HG03103 (cell line): Measurements from ENCODE around the gene SLC22A4.

ENCODE experiments used
- ATAC-seq: cut with Tn5 transposase; IDR thresholded peaks from one replicate; pipeline ENCODE4 v1.9.1; 2021; ENCODE audit warnings: low read depth; ENCODE audit not compliant: unreplicated experiment

The SLC22A4 gene

DNA sequence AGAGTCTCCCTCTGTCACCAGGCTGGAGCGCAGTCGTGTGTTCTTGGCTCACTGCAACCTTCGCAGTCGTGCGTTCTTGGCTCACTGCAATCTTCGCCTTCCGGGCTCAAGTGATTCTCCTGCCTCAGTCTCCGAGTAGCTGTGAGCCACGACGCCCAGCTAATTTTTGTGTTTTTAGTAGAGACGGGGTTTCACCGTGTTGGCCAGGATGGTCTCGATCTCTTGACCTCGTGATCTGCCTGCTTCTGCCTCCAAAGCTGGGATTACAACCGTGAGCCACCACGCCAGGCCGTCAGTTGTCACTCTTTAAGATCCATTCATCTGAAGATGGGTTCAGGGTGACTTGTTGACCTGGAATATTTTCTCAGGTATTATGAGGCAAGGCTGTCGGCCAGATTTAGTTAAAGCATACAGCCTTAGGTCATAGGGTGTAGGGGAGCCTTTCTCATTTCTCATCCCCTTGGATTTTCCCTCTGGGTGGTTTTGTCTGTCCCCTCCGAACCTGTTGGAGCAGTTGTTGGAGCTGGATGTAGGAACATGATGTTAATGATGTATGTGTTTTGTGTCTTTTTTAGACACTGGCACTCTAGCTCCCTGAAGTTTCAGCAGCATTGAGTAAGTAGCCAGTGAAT, 76.9 kb downstream of the SLC22A4 start:
- no peak for ATAC-seq

DNA sequence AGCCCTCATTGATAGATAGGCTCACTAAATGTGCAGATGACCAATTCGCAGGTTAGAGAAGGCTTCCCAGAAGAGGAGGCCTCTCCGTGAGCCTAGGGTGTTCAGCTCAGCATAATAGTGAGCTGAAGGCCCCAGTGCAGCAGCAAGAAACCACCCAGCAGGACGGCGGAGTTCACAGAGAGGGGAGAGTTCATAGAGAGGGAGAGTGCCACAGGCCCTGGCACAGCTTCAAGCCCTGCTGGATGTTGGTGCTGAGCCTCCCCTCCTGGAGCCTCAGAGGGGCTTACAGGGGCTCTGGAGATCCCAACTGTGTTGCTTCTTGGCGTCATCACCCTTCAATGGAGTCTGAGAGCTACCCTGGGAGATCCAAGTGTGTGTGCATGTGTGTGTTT, 77.4 kb downstream of the SLC22A4 start:
- no peak for ATAC-seq

DNA sequence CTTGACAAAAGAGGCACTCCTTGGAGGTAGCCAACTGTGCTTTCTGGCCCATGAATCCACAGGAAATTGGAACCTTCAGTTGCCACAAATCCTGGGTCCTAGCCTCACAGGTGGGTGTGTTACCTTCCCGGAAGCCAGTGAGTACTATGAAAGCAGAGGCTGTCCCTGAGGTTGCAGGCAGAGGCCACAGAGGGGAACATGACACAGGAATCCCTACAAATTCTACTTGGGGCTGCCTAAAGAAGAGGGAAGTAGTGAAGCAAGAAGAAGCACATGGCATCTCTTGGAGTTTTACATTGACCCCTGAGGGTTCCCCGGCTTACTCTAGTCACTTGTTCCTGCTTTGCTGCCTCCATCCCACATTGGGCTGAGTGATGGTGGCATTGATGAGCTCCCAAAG, 77.9 kb downstream of the SLC22A4 start:
- ATAC-seq = no peak

DNA sequence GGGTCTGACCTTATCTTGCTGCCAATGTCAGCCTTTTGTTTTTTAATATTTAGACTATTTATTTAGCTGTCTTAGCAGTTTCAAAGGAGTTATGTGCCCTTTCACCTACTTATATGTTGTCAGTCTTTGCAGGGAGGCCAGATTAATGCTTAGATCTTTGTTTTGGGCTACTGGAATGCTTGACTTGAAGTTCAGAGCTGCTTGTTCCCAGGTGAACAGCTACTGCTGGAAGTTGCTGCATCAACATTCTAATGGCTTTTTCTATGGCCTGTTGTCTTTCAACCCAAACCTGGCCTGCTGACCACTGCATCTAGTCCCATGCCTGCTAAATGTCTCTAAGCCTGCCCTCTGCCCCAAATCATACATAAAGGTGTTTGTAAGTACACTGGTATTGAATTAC, 78.3 kb downstream of the SLC22A4 start:
- ATAC-seq = no peak

DNA sequence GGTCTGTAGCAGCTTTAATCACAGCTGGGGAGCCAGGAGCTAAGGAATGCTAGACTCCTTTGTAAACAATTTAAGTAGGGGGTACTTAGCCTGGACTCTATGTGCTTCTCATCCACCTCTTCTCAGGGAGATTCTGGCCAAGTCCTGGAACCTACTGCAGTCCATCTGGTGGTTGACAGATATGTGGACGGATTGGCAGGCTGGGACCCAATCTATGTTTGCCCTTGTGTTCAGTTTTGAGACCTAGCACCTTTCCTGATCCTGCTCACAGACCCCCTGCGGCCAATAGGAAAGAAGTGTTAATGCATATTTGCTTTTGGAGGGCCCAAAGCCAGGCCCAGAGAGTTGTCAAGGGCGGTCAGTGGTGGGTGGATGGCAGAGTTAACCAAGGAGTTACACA, 81.8 kb downstream of the SLC22A4 start:
- ATAC-seq = no peak

DNA sequence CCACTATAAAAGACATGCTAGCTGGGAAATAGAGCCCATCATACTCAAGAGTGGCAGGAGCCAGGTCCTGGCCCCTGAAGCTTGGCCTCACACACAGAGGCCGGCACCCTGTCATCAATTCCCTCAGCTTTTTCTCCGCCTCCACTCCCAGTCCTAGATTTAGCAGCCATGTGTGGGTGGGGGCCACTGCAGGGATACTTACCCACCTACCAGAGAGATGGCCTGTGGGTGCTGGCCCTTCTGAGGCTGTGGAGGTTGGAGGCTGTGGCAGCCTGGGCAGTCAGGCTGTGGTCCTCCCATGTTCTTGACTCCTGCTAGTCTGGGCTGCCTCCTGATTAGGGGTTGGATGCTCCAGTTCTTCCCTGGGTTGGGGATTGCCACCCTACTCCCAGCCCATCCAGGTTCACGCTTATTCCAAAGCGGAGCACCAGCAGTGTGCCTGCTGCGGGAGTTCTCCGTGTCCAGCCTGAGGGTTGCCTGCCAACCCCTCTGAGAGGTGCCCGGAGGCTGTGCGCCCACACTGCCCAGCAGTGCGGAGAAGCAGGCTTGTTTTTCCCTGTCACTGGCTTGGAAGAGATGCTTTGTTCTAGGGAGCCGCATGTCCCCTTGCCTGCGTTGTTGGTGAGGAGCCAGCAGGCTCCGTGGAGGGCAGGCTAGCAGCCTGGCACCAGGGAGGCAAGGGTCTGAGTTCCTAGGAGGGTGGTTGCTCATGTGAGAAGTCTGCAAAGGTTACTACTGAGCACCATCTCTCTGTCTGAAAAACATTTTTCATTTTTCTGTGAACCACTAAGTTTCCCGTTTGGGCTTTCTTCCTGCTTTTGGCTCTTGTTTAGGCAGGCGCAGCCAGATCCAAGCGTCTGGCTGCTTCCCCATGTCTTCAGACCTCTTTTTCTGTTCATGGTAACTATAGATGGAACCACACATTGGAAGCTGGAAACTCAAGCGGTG, 82.8 kb downstream of the SLC22A4 start:
- no peak for ATAC-seq

DNA sequence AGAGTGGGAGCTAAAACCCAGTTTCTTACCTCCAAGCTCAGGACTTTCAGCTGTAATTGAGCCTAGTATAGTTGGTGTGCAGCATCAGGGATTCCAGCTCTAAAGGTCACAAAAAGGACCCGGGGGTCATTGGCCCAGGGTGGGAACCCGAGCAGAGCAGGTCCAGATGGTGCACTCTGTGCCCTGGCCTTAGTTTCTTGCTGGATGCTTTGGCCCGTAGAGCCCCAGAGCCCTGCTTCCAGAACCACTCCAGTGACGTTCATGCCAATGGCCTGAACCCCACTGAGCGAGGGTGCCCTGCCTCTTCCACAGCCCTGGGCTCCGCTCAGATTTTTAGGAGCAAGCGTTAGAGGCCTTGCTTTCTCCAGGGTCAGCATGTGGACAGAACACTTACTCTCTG, 83.5 kb downstream of the SLC22A4 start:
- ATAC-seq = no peak

DNA sequence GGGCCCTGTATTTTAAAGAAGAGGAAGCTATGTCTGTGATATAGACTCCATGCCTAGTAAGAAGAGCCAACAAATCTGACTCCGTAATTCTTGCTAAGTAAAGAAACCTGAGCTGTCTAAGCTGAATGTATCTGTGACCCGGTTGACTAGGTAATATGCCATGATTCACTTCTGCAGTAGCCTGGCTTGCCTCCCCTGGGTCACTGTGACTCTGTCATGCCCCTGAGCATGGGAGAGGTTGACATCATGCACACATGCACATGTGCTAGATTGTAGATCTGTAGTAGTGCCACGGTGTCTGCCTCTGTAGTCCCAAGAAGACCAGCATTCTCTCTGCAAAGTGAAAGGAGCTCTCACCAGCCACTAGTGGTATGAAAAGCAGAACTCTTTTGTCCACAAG, 84.4 kb downstream of the SLC22A4 start:
- ATAC-seq = no peak

DNA sequence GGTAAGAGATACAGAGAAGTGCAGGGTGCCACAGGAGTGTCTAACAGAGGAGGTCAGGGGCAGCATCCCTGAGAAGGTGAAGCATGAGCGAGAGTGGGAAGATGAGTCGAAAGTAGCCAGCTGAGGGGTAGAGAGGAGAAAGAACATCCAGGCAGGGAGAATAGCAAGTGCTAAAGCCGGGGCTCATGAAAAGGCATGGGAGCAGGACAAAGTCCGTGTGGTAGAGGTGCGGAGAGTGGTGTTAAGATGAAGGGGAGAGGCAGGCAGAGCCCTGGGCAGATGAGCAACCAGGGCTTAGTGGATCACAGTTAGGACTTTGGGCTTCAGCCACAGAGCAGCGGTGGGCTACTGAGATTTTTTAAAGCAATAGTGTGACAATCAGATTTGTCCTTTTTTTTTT, 85.9 kb downstream of the SLC22A4 start:
- ATAC-seq = no peak

DNA sequence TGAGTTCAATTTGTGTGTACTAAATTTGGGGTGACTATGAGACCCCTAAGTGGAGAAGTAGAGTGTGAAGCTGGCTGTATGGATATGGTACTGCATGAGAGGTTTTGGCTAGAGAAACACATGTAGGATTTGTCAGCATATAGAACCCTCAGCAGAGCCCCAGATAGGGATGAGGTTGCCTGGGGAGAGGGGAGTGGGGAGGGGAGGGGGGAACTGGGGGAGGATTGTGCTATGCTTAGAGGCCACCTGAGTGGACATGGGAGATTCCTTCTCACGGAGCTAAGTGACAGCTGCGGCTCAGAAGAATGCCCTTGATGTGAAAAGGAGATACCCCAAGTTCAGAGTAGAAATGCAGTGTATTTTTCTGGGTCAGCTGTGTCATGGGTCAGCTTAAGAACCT, 86.5 kb downstream of the SLC22A4 start:
- ATAC-seq = no peak

DNA sequence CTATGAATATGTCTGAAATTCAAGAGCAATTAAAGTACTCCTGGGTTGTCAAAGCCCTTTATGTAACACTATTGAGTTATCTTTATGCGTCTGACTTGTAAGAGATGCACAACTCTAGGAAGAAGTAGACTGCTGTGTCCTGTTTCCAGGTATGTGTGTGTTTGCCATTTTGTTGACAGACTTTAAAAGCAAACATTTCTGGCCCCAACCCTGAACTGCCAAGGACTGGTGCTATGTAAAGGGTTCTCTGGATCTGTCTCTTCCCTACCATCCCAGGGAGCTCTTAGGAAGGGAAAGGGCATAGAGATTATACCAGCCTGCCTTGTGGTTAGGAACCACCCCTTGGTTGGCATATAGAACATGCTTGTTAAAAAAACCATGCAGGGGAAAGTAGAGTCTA, 87.4 kb downstream of the SLC22A4 start:
- no peak for ATAC-seq

DNA sequence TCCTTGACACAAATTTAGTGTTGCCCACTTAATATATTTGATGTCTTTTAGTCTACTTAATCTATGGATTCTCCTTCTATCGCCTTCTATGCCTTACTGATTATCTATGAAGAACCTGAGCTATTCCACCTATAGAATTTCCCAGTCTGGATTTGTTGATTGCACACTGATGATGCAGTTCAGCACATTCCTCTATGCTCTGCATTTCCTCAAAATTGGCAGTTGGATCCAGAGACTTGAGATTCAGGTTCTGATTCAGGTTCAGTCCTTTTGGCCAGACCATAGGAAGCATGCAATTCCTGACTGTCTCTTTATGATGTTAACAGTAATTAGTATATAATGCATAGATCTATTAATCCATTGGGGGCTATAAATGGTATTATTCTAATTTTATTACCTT, 89.1 kb downstream of the SLC22A4 start:
- no peak for ATAC-seq

DNA sequence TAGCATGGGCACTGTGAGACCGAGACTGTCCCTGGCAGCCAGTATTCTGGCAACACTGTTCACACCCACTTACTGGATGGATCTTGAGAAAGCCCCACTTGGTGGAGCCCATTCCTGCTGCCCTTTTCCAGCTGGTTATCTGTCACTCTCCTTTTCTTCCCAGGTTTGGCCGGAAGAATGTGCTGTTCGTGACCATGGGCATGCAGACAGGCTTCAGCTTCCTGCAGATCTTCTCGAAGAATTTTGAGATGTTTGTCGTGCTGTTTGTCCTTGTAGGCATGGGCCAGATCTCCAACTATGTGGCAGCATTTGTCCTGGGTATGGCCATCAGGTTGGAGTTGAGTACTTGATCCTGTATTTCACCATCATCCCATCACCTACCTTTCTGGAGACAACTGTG, 89.8 kb downstream of the SLC22A4 start:
- ATAC-seq = no peak

DNA sequence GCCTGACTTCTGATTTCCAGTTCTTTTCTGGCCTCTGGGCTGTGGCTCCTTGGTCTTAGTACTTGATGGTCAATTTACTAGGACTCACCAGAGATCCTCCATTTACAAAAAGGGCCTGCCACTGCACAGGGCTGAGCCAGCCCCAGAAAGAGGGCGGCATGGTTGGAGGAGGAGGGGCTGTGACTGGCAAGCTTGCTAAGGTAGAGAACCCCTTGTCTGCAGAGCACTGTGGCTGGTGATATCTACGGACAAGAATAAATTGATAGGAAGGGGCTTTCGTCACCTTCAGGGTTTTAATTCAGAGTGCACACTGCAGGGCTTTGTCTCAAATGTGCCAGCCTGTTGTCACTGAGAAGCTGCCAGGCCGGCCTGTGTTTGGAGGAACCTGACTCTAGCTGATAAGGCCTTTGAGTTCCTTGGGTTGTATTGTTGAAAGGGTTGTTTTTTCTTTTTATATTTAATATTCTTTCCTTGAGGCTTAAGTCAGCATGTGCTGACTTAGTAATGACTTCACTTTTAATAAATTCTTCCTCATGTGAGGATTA, 90.4 kb downstream of the SLC22A4 start:
- ATAC-seq = no peak

DNA sequence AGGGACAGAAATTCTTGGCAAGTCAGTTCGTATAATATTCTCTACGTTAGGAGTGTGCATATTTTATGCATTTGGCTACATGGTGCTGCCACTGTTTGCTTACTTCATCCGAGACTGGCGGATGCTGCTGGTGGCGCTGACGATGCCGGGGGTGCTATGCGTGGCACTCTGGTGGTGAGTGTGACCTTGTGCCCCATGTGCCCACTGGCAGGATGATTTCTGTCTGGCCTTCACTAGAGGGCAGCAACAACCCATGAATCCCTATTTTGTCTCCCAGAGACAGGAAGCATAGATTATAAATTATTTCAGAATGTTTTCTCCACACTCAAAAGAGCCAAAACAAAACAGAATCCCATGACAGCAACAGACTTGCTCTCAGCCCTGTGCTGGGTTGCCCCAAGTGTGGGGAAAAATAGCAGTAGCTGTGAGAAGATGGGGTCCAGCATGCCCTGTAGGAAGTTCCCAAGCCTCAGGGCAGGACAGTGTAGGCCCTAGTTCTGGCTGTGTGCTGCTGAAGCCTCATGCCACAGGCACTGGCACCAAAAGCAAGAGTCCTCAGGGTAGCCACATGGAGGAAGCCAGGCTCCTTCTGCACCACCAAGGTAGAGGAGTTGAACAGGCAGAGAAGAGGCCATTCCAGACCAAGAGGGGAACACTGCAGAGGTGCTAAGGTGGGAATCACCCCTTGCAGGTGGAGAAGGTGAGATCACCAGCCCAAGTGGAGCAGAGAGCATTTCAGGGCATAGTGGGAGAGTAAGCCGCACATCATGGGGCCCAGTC, 91.3 kb downstream of the SLC22A4 start:
- ATAC-seq = no peak

DNA sequence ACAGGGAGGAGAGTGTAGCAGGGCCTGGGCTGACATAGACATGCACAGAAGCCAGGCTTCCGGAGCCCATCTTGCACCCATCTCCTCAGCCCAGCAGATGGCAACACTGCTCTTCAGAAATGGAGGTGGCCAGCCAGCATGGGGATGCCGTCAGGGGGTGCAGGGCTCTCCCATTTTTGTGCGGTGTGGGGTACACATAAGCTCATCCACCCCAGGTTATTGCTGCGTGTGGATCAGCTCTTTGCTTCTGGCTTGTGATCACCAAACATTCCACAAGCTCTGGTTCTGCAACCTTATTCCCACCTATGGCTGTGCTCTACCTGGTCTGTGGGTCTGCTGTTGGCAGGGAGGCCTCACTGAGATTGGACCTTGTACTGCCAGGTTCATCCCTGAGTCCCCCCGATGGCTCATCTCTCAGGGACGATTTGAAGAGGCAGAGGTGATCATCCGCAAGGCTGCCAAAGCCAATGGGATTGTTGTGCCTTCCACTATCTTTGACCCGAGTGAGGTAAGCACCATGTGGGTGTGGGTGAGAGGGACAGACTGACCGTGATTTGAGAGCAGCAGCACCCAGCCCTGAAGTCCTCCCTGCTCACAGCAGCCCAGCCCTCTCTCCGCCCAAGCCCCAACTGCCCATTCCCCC, 92.6 kb downstream of the SLC22A4 start:
- ATAC-seq = peak; percentile 90

DNA sequence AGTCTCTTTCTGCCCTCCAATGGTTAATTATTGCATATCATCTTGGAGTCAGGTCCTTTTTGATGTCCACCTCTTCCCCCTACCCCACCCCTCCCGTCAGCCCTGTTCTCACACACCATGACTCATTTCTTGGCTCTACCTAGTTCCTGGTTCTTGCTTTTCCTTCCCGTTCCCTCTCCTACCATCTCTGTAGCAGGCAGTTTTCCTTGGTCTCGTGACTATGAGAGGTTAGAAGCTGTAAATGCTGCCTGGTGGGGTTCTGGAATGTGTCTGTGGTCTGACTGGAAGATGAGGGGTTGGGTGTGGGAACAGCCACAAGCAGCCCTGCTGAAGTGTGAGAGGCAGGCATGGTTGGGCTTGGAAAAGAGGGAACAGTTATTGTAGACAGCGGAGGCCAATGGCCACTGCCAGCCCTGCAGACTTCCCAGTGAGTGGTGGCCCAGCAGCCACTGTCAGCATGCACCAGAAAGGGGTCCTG, 93.5 kb downstream of the SLC22A4 start:
- no peak for ATAC-seq

DNA sequence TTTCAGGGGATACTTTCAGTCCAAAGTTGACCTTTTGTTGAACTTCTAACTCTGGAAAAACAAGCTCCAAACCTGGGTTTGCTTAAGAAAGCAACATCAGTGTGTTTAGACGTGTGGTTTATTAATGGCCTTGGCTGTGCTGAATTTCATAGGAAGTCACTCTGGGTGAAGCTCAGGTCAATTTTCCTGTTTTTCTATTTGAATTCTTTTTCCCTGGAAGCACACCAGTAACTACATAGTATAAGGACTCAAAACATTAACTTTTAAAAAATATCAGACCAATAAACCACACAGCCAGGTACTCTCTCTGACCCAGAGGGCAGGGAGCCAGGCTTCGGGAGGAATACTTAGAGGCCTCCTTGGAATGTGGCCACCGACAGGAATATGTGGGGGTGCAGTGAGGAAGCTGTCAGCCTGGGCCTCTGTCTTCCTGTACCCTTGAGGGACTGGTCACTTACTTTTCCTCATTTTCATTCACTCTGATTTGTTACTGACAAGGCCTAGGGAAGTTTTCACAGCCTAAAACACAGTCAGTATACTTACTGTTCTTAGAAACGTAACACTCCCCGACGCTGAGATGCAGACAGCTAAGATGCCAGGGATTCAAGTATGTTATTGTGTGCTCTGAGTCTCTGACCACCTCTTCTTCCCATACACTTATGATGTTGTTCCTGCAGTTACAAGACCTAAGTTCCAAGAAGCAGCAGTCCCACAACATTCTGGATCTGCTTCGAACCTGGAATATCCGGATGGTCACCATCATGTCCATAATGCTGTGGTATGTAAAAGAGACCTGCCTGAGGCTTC, 94.3 kb downstream of the SLC22A4 start:
- no peak for ATAC-seq

DNA sequence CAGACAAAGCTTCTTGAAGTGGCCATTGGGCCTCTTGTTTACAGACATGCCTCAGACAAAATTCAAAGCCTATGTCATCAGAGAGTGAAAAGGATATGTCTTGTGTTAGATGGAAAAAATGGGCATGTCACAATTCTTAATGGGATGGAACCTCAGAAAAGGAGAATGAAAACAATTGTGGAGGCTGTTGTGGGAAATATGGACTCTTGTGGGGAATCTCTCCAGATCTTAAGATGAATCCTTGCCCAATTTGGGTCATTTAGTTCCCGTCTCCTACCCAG, 94.8 kb downstream of the SLC22A4 start:
- no peak for ATAC-seq
